GM11168 (cell line): ENCODE results near the gene MLLT10.

Experiments
- in situ Hi-C: fragments of 300-500 bp; cut with MboI; formaldehyde crosslinking; loops from one replicate; pipeline ENCODE4 v1.12.0; 2022; ENCODE audit warnings: low sequenced_read_pairs; ENCODE audit not compliant: unreplicated experiment

The MLLT10 gene

DNA sequence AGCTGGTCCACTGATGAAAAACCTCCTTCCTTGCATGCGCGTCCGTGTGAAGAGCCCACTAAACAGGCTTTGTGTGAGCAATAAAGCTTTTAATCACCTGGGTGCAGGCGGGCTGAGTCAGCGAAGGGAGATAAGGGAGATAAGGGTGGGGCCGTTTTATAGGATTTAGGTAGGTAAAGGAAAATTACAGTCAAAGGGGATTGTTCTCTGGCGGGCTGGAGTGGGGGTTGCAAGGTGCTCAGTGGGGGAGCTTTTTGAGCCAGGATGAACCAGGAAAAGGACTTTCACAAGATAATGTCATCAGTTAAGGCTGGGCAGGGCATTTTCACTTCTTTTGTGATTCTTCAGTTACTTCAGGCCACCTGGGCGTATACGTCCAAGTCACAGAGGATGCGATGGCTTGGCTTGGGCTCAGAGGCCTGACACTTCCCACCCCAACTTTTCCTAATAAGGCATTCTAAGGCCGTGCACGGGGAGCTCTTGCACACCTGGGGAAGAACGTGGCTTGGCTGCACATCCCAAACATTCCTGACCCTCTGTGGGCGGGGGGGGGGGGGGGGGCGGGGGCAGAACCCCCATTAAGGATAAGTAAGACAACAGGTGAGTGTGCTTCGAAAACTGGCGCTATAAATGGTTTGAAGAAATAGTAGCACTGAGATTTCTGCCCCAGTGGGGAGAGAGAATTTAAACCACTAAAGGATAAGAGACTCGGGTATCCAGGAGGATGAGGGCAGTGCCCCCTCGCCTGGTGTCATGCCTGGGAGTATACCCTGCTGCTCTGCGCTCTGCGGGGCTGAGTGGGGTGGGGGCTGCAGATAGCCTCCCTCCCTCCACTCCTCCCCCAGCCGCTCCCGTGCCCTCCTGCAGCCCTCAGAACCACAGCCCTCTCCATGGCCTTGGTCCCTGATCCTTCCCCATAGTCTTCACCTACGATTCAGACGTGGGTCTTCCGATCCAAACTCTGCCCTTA is 217.6 kb downstream of the MLLT10 start:
- in situ Hi-C loops, result no loop called here

DNA sequence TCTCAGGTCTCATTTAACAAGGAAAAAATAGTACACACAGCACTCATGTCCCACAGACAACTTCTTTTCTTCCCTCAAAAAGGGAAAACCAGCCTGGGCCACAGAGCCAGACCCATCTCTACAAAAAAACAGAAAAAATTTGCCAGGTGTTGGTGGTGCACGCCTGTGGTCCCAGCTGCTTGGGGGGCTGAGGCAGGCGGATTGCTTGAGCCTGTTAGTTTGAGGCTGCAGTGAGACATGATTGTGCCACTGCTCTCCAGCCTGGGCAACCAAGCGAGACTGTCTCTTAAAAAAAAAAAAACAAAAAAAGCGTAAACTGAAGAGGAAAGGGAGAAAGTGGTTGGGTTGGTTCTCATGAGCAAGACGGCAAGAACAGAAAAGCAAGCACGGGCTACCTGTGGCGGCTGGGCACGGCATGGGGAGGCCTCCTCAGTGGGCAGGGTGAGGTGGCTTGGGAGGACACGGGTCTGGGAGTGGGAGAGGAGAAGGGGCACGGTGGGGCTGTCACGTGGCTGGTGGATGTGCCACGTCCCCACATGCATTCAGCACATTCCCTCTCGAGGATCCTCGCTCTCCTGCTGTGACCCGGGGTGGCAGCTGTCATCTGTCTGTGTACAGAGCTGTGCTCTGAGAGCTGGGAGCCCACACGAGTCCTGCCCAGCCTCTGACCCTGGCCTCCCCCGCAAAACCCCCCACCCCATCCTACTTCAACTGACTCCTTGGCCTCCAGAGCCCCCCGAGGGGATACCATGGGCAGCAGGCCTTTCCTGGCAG is 219.7 kb downstream of the MLLT10 start:
- in situ Hi-C loops, result no loop called here

DNA sequence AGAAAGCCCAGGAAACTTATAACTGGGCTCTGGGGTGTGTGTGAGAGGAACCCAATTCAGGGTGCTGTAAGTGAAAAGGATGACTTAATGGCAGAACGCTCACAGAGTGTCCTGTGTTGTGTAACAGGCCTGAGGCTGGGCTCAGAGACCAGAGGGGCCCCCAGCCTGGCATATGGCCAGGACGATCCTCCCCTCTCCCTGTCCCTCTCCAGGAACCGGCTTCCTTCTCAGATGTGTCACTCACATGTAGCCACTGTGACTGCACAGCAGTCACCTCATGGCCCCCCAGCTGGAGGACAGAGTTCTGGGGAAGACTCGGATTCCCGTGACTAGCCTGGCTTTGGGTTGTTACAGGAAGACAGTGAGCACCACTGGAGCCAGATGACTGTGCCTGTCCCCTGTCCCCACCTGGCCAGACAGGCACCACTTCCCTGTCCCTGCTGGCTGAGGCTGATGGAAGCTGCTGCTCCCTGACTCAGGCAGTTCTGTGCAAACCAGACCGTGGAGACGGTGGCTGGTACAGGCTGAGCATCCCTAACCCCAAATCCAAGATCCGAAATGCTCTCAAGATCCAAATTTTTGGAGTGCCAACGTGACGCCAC is 220.5 kb downstream of the MLLT10 start:
- in situ Hi-C loops, result no loop called here

DNA sequence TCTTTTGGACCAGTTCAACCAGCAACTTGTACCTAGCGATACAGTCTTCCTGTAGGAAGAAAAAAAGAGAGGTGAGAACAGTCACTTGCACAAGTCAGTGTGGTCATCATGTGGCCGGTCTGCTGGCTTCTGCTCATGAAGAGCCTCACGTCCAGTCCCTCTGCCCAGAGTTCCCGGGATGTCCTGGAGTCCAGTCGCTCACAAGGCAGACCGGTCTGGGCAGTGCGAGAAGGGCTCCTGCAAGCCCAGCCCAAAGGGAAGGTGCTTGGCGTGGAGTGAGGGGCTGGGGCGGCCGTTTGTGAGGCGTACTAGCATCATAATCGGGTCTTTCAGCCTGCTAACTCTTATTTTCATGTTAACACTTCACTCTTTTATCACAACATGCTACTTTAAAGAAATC is 222.7 kb downstream of the MLLT10 start:
- in situ Hi-C loops, result no loop called here

DNA sequence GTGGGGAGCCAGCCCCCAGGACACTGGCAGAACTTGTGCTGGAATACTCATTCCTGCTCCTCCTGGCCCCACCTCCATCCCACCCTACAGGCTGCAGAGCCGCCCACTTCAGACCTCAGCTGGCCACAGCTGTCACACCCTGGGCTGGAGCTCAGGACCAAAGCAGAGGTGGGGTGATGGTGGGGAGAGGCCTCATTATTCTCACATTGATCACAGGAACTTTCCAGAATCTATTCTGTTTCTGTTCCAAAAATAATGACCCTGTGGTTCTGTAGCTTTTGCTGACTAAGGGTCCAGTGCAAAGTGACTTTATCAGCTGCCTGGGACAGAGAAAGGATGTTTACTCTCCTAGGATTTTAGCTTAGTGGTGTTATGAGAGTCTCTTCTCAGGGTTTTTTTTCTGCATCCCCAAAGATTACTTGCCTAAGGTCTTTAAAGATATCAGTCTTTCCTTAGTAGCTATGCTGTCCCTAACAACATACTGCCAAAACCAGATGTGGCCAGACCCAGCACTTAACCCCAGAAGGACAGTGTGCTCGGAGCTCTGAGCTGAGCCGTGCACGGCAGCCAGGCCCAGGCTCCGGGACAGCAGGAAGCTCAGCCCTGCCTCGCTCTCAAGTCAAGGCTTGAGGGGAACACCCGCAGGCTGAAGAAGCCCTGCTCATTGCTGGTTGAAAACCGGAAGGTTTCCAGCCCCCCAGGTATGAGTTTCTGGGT is 223.3 kb downstream of the MLLT10 start:
- in situ Hi-C loops, result no loop called here

DNA sequence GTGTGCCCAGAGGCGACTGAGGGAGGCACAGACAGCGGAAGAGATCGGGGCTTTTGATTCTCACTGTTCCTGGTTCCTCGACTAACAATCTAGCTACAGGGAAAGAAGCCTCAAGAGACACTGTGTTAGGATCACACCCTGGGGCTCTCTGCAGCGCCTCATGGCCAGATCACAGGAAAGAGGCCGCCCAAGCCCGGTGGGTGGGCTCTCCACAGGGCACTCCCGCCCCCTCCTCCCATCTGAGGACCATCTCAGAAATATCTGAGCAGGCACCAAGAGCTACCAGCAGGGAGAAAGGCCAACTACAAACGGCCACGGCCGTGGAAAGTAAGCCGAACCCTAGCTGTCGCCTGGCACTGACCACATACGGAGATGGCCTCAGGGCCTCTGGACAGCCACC is 224.2 kb downstream of the MLLT10 start:
- in situ Hi-C loops, result no loop called here

DNA sequence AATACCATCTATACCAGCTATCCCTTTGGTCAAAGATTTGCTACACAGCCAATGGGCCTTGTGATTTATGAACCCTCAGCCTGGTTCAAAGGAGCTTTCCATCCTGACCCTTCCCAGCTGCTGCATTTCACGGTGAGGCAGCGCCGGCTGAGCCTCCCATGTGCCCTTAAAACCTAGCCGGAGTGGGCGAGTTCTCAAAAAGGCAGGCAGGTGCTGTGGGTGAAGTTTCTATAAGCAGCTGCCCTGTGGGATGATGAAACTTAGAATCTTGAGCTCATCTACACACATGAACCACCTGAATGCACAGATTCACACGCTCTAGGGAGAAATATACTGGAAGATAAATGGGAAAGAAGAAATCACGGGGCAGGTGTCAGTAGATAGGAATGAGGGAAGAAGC is 224.7 kb downstream of the MLLT10 start:
- in situ Hi-C loops, result no loop called here

DNA sequence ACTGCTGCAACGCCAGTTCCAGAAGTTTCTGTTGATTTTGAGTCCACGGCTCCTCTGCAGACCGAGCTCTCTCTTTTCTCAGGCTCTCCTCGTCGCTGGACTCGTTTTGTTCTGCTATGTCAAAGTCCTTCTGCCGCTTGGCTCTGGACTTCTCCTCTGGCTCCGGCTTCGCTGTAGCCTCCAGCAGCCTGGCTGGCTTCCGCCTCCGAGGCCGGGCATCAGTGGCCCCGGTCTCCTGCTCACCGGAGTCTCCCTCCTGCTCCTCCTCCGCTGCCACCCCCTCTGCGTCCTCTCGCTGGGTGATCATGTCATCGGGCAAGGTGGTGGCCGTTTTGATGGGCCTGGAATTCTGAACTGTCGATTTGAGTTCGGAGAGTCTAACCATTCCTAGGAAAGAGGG is 225.2 kb downstream of the MLLT10 start:
- in situ Hi-C loops, result no loop called here

DNA sequence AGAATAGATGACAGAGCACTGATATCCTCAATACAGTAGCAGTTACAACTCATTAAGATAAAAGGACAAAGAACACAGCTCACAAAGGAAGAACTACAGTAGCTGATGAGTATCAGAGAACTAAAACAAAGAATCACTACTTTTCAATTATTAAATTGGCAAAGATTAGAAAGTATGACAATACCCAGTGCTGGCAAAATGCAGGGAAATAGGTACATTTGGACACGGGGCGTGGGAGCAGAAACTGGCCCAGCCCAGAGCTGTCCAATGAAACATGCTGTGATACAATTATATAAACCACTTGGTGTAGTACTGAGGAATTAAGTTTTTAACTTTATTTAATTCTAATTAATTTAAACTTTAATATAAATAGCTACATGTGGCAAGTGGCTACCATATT is 226.3 kb downstream of the MLLT10 start:
- in situ Hi-C loops, result no loop called here

DNA sequence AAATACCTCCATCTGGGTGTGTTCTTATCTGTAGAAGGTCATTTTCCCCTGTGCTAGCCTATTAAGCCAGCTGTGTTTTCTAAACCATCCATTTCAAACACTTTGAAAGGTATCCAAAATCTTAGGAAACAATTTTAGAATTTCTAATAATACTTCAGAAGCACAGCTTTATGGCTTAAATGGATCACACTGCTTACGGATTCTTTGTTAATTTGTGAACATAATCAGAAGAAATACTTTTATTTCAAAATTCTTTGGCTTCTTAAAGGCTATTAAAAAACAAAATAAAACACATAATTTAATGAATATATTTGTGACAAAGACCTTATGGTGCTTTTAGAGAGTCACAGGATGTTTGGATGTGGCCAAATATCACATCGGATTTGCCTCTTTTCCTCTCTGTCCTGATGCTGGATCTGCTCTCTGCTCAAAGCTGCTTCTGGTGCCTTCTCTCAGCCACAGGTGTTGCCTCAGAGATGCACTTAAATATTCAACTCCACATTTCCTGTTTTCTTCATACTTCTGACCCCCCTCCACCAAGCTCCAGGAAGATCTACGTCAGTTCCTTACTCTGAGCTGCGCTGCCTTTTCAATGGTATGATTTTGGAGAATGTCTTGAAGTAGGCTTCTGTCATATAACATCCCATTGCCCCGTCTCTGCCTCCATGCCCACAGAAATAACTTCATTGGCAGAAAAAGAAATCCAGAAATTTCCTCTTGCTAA is 230.6 kb downstream of the MLLT10 start:
- in situ Hi-C loops, result no loop called here

DNA sequence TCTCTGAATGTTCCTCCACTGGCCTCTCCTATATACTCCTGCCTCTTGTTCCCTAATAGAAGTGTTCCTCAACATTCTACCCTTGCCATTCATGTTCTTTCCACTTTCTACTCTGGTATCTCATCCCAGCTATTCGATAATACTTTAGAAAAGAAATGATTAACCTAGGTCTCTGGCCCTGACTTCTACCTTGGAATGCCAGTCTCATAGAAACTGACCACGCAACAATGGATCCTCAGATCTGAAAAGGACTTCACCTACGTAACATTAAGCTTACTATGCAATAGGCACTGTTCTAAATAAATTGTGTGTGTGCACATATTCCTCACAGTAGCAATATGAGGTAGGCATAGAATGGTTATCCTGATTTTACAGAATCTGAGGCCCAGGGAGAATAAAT is 235.0 kb downstream of the MLLT10 start:
- in situ Hi-C loops, result no loop called here

DNA sequence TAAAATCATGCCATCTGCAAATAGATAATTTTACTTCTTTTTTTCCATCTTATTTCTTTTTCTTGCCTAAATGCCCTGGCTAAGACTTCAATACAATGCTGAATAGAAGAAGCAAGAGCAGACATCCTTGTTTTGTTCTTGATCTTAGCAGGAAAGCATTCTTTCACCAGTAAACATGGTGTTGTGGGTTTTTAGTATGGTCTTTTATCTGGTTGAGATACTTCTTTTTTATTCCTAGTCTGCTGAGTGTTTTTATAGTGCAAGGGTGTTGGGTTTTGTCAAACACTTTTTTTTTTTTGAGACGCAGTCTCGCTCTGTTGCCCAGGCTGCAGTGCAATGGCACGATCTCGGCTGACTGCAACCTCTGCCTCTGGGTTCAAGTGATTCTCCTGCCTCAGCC is 237.2 kb downstream of the MLLT10 start:
- in situ Hi-C loops, result no loop called here

DNA sequence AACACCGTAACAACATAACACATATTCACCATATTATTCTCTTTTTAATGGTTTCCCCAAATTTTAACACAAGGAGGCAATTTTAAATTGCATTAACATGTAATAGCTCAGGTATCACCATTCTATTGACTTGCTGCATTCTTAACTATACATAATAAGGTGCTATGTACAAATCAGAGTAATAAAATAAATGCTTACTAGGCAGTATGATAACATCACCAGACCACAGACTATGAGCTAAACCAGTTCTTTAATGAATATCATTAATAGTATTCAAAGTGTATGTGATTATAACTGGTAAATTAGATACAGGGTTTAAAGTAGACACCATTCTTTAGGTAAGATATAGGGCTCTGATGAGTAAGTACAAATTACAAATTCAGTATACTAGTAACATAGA is 242.9 kb downstream of the MLLT10 start:
- in situ Hi-C loops, result no loop called here

DNA sequence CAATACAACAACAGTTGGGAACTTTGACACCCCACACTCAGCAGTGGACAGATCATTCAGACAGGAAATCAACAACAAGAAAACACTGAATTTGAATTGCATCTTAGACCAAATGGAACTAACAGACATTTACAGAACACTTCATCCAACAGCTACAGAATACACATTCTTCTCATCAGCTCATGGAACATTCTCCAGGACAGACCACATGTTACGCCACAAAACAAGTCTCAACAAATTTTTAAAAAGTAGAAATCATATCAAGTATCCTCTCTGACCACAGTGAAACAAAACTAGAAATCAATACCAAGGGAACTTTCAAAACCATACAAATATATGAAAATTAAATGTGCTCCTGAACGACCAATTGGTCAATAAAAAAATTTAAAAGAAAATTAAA is 257.2 kb downstream of the MLLT10 start:
- in situ Hi-C loops, result no loop called here
